ENCODE measurements around the gene MCCC1. TPM values are rescaled to one million over a fixed set of nuclear protein-coding genes. Genes with fewer than 3 reads are reported as not detected.

The MCCC1 gene
- total RNA-seq, 1 experiment from 2014 or later, result 32.3 TPM

DNA sequence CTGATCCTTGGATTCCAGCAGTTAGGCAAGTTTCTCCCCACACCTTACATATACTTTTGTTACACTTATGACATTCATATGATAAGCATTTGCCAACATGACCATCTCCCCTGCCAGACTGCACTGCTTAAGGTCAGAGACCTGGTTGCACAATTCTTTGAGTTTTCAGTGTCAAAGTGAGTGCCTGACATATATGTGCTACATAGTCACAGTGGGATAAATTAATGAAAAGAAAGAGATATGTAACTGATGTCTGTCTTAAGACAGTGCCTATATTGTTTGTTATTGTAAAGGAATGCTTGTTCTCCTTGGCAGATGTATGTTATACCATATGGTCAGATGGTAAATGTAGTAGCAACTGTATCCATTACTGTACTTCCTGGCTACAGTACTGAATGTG lies 115.4 kb downstream of the MCCC1 start:
- no peak for DNase-seq (ENCODE audit: low read depth)

- DNase-seq (ENCODE audit: low read depth), result no peak
Observed at GRCh38 chr3:182981038-182981380, 118.3 kb downstream of the MCCC1 start.

DNA sequence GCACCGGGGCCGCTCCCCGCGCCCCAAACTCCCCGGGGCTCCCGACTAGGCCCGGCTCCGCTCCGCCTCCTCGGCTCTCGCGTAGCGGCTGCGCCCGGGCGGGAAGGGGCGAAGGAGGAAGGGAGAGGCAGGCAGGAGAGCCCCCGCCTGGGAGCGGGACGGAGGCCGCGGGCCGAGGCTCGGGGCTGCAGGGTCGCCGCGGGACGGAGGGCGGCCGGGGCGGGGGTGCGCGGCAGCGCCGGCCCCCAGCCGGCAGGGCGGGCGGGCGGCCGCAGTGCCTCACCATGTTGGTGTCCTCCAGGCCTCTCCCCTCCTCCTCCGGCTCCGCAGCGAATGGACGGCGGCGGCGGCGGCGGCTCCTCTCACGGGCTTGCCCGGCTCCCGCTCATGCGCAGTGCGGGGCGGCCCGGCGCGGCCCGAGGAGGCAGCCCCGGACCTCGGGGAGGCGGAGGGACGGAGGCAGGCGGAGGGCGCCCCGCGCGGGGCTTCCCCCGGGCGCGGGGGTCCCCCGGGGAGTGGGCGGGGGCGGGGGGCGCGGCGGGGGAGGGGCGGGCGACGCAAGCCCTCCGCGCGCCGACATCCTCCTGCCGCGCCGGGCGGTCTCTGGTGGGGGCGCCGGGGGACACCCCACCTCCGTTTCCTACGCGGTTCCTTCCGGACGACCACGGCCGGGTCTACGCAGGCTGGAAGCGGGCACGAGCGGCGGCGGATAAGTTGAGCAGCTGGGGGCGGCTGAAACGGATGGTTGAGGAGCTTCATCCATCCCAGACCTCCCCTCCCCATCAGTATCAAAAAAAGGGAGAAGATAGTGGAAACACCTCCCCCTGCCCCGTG lies 118.9 kb downstream of the MCCC1 start, which contains the start of gene DCUN1D1:
DCUN1D1 (minus strand) TSS at position 335 of the 834 bp plus-strand sequence; CDS start at position 286, 49 bp downstream.
- DNase-seq (ENCODE audit: low read depth), result peak; percentile 95

DNA sequence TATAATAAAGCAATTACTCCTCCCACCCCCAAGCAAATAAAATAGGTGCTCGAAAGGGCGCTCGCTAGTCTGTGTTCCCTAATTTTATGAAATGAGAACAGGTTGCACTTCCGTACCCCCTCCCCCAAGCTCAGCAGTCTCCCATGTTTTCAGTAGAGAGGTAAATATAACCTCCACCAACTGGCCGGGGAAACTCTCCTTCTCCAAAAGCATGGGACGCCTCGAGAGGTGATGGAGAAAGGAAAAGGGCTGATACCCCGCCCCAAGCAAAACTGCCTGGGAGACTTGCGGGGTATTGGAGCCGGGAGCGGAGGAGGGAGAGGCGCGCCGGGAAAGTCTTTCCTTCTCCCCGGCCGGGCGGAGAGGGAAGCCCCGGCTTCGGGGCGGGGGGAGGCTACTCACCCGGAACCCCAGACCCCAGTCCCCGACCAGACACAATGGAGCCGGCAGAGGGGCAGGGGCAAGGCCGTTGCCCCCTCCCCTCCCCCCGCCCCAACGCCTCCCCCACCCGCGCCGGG lies 119.6 kb downstream of the MCCC1 start:
- DNase-seq (ENCODE audit: low read depth), result peak; percentile 38

GRCh38 chr3:182979103-182979673 lies 120.1 kb downstream of the MCCC1 start:
- no peak for DNase-seq (ENCODE audit: low read depth)

DNA sequence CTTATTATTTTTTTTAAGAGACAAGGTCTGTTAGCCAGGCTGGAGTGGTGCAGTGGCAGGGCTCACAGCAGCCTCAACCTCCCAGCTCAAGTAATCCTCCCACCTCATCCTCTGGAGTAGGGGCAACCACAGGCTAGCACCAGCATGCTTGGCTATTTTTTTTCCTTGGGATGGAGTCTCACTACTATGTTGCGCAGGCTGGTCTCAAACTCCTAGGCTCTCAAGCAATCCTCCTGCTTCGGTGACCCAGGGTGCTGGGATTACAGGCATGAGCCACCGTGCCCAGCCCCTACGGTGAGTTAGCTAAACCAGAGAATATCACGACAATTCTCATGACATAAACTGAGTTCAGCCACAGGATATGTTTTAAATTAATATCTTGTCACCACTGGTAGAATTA lies 120.9 kb downstream of the MCCC1 start:
- DNase-seq (ENCODE audit: low read depth), result no peak

DNA sequence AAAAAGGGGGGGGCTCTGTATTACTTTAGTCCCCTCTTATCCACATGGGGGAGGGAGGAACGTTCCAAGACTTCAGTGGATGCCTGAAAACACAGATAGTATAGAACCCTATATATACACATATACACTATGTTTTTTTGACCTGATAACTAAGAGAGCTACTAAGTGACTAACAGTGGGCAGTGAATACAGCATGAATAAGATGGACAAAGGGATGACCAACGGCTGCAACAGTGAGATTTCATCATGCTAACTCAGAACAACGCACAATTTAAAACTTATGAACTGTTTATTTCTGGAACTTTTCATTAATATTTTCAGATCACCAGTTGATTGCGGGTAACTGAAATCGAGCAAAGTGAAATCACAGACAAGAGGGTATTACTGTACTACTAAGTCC lies 126.2 kb downstream of the MCCC1 start:
- no peak for DNase-seq (ENCODE audit: low read depth)

GRCh38 chr3:182972387-182972786 lies 126.9 kb downstream of the MCCC1 start:
- DNase-seq (ENCODE audit: low read depth), result no peak

GRCh38 chr3:182971637-182972036 lies 127.7 kb downstream of the MCCC1 start:
- no peak for DNase-seq (ENCODE audit: low read depth)

GRCh38 chr3:182970811-182971418 lies 128.4 kb downstream of the MCCC1 start:
- DNase-seq (ENCODE audit: low read depth), result no peak

DNA sequence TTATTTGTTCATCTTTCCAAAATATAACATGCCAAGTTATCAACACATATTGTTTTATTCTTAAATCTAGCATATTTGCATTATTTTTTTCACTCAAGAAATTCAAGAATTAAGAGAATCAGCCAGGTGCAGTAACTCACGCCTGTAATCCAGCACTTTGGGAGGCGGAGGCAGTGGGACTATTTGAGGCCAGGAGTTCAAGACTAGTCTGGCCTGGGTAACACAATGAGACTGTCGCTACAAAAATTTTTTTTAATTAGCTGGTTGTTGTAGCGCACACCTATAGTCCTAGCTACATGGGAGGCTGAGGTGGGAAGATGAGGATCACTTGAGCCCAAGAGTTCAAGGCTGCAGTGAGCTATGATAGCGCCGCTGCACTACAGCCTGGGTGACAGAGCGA lies 129.4 kb downstream of the MCCC1 start:
- DNase-seq (ENCODE audit: low read depth), result no peak

DNA sequence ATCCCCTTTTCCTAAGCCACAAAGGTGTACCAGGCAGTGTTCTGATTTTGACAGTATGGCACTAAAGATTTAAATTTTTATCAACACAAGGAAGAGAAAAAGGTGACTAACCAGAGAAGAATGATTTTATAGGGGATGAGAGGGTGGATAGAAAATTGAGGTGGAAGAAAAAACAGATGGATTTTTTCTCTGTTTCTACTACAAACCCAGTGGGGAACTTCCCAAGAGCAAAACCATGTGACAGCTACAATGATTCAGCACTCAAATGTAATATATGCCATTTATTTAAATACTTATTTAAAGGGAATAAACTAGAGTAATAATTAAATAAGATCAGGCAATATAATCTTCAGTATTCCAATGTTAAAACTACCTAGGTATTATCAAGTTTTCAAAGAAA lies 130.0 kb downstream of the MCCC1 start:
- peak; percentile 59 for DNase-seq (ENCODE audit: low read depth)

GRCh38 chr3:182967218-182968204 lies 131.8 kb downstream of the MCCC1 start:
- DNase-seq (ENCODE audit: low read depth), result no peak

DNA sequence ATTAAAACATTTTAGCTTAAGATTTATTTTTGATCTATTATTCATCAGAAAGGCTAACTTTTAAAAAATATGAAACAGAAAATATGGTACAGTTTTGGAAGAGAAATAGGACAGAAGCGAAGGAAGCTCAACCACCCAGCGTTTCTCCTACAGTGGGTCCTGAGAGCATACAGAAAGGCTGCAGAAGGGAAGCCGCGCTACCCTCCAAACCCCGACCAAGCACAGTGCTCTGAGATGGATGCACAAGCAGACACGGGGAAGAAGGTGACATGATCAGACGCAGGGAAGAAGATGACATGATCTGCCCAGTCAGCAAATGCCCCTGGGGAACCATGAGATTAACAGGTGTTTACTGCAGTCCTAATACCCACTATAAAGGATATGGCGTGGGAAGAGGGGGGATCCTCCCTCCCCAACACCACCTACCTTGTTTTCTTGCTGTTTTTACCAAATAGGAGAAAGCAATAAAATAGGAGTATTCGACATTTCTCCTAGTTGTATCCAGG lies 133.4 kb downstream of the MCCC1 start:
- DNase-seq (ENCODE audit: low read depth), result no peak

Other genes starting within 250 kb of the MCCC1 start
- gene DCUN1D1, start 119.0 kb downstream of the MCCC1 start, total RNA-seq (2014; rRNA removed; shearing (Covaris generic)), result 30.8 and 51.3 TPM in 2 replicates
- 0.18 and 0.63 TPM in 2 replicates for gene LAMP3, start 63.2 kb upstream of the MCCC1 start, total RNA-seq (2014; rRNA removed; shearing (Covaris generic))
- 7.8 and 14.1 TPM in 2 replicates for gene B3GNT5, start 153.8 kb upstream of the MCCC1 start, total RNA-seq (2014; rRNA removed; shearing (Covaris generic))

Measured in Daoy (cell line).